GM12874 (cell line): ENCODE data around the gene CYTIP.

ENCODE experiments used
- CTCF ChIP-seq: IDR thresholded peaks from 2 replicates; pipeline ENCODE4 v1.5.1; 2011; ENCODE audit warnings: low read depth, mild to moderate bottlenecking, control low read depth, low read length, moderate library complexity; ENCODE audit not compliant: insufficient read depth

CYTIP gene

GRCh38 chr2:157480182-157480961 is 36.5 kb upstream of the CYTIP start:
- no peak for TF ChIP-seq CTCF

- TF ChIP-seq CTCF: no peak
These were observed 35.5 kb upstream of the CYTIP start for GRCh38 chr2:157479081-157480027.

- no peak for TF ChIP-seq CTCF
These were observed 34.0 kb upstream of the CYTIP start for GRCh38 chr2:157477919-157478318.

- TF ChIP-seq CTCF: no peak
These were observed 33.2 kb upstream of the CYTIP start for GRCh38 chr2:157476953-157477709.

GRCh38 chr2:157475722-157476390 is 32.0 kb upstream of the CYTIP start:
- TF ChIP-seq CTCF: no peak

- TF ChIP-seq CTCF: no peak
These were observed 29.7 kb upstream of the CYTIP start for GRCh38 chr2:157473581-157473980.
